OCI-LY1 (cell line): ENCODE data around the gene MOK.

ENCODE experiments used
- H2AFZ ChIP-seq: fragments of 200-600 bp; sonication (generic), shearing (Covaris generic); 2 replicates; pipeline ENCODE4 v1.6.0; 2014; ENCODE audit warnings: antibody characterized with exemption, mild to moderate bottlenecking, low read length
- H3F3A ChIP-seq: fragments of 200-600 bp; sonication (generic), shearing (Covaris generic); 2 replicates; pipeline ENCODE4 v1.6.0; 2014; ENCODE audit warnings: mild to moderate bottlenecking, antibody characterized with exemption, low read length, moderate library complexity; ENCODE audit not compliant: insufficient read depth
- H3K27ac ChIP-seq: fragments of 200-600 bp; sonication (generic); 2 replicates; pipeline ENCODE4 v1.5.1; 2014; ENCODE audit warnings: low read length, mixed run types, mild to moderate bottlenecking, low read depth; ENCODE audit not compliant: poor library complexity, severe bottlenecking
- H3K27me3 ChIP-seq: fragments of 200-600 bp; sonication (generic); 2 replicates; pipeline ENCODE4 v1.6.0; 2014; ENCODE audit warnings: antibody characterized with exemption, mild to moderate bottlenecking, low read length, moderate library complexity; ENCODE audit not compliant: insufficient read depth
- H3K36me3 ChIP-seq: fragments of 200-600 bp; sonication (generic); 2 replicates; pipeline ENCODE4 v1.6.1; 2014; ENCODE audit warnings: mild to moderate bottlenecking, antibody characterized with exemption, low read length, moderate library complexity, mixed read lengths; ENCODE audit not compliant: insufficient read depth
- H3K4me1 ChIP-seq: fragments of 200-600 bp; sonication (generic); 2 replicates; pipeline ENCODE4 v1.5.1; 2014; ENCODE audit warnings: mild to moderate bottlenecking, low read length, moderate library complexity; ENCODE audit not compliant: insufficient read depth, severe bottlenecking
- H3K4me2 ChIP-seq: fragments of 200-600 bp; sonication (generic), shearing (Covaris generic); 2 replicates; pipeline ENCODE4 v1.6.1; 2014; ENCODE audit warnings: low read length
- H3K4me3 ChIP-seq: fragments of 200-600 bp; sonication (generic); 2 replicates; pipeline ENCODE4 v1.5.1; 2014; ENCODE audit warnings: low read length, low read depth, mild to moderate bottlenecking, mixed read lengths; ENCODE audit not compliant: poor library complexity, severe bottlenecking
- H3K79me2 ChIP-seq: fragments of 200-600 bp; shearing (Covaris generic); 2 replicates; pipeline ENCODE4 v1.6.1; 2016; ENCODE audit warnings: mixed run types, low read length, mixed read lengths; ENCODE audit not compliant: insufficient read depth
- H3K9ac ChIP-seq: fragments of 200-600 bp; sonication (generic), shearing (Covaris generic); 2 replicates; pipeline ENCODE4 v1.6.1; 2014; ENCODE audit warnings: mild to moderate bottlenecking, low read length, mixed read lengths
- H3K9me2 ChIP-seq: fragments of 200-600 bp; sonication (generic), shearing (Covaris generic); 2 replicates; pipeline ENCODE4 v1.6.1; 2014; ENCODE audit warnings: low read depth, mild to moderate bottlenecking, low read length, mixed read lengths
- H3K9me3 ChIP-seq: fragments of 200-600 bp; shearing (Covaris generic); 2 replicates; pipeline ENCODE4 v1.6.1; 2014; ENCODE audit warnings: low read length, mixed read lengths
- H4K20me1 ChIP-seq: fragments of 200-600 bp; sonication (generic), shearing (Covaris generic); 2 replicates; pipeline ENCODE4 v1.6.0; 2016; ENCODE audit warnings: mild to moderate bottlenecking, low read length; ENCODE audit not compliant: insufficient read depth
- EZH2 ChIP-seq: fragments of 200-600 bp; sonication (generic), shearing (Covaris generic); IDR thresholded peaks from 2 replicates; pipeline ENCODE4 v1.8.0; 2017; ENCODE audit warnings: borderline replicate concordance, mixed run types, mild to moderate bottlenecking, antibody characterized with exemption, low read length, moderate library complexity, mixed read lengths
- TF ChIP-seq, protein P1 (sequence below): fragments of 200-600 bp; sonication (generic), shearing (Covaris generic); IDR thresholded peaks from 2 replicates; pipeline ENCODE4 v1.5.1; 2017; ENCODE audit warnings: mild to moderate bottlenecking, antibody characterized with exemption, low read length, moderate library complexity, mixed read lengths

Gene MOK

DNA sequence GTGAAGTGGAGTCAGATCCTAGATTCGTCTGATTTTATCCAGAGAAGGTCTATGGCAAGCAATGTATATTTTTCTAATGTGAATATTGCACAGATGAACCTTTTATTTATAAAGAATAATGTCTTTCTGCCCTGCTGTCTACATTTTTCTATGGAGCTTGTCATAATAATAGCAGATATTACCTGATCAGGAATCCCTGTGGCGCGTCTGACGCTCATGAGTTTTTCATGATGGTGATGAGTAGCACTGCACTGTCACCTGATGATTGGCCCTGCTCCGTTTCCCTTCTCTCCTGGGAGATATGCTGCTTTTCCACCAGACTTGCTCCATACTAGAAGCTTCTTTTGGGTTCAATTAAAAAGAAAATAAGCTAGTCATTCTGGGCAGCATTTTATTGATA, 37.3 kb upstream of the MOK start:
- Histone ChIP-seq H3K9me2 (no peaks in the 10 kb centered on the region), H3K4me2 (no peak overlapping the region), H3K9me3 (no peaks in the 10 kb centered on the region), H3F3A (no peaks in the 10 kb centered on the region), H3K27ac (no peak overlapping the region), H3K36me3 (peaks cover 8% of the 10 kb centered on the region; the same call in 1 of the 2 replicates), H2AFZ (no peak overlapping the region), H4K20me1 (no peaks in the 10 kb centered on the region), H3K4me1 (no peaks in the 10 kb centered on the region), H3K27me3 (no peaks in the 10 kb centered on the region), H3K4me3 (no peak overlapping the region), H3K79me2 (no peaks in the 10 kb centered on the region), H3K9ac (no peak overlapping the region)
- TF ChIP-seq EZH2: no peak
- TF ChIP-seq, protein P1, sequence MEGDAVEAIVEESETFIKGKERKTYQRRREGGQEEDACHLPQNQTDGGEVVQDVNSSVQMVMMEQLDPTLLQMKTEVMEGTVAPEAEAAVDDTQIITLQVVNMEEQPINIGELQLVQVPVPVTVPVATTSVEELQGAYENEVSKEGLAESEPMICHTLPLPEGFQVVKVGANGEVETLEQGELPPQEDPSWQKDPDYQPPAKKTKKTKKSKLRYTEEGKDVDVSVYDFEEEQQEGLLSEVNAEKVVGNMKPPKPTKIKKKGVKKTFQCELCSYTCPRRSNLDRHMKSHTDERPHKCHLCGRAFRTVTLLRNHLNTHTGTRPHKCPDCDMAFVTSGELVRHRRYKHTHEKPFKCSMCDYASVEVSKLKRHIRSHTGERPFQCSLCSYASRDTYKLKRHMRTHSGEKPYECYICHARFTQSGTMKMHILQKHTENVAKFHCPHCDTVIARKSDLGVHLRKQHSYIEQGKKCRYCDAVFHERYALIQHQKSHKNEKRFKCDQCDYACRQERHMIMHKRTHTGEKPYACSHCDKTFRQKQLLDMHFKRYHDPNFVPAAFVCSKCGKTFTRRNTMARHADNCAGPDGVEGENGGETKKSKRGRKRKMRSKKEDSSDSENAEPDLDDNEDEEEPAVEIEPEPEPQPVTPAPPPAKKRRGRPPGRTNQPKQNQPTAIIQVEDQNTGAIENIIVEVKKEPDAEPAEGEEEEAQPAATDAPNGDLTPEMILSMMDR: no peak

DNA sequence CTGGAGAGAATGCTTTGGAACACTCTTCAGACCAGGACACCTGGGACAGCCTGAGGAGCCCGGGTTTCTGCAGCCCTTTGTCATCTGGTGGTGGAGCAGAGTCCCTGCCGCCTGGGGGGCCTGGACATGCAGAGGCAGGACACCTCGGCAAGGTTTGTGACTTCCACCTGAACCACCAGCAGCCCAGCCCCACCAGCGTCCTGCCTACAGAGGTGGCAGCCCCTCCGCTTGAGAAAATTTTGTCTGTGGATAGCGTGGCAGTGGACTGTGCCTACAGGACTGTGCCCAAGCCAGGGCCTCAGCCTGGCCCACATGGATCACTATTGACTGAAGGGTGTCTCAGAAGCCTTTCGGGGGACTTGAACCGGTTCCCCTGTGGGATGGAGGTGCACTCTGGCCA, 36.6 kb upstream of the MOK start:
- TF ChIP-seq, protein P1: no peak
- TF ChIP-seq EZH2: no peak

DNA sequence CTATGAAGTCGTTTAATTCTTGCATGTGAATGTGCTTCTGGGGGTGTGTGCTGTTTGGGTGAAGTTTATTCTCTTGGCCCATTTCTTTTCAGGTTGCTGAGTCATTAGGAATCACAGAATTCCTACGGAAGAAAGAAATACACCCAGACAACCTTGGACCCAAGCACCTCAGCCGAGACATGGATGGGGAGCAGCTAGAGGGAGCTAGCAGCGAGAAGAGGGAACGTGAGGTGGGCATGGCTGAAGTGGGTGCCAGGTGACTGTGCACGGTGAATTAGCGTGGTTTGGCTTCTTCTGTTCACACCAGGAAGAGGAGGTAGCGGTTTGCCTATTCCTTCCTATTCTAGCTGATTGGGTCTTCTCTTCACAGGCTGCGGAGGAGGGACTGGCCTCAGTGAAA, 33.8 kb upstream of the MOK start:
- Histone ChIP-seq H3K27me3 (no peaks in the 10 kb centered on the region), H3F3A (no peaks in the 10 kb centered on the region), H3K9ac (no peak overlapping the region), H4K20me1 (no peaks in the 10 kb centered on the region), H3K36me3 (peaks cover 8% of the 10 kb centered on the region; the same call in 1 of the 2 replicates), H3K9me3 (no peaks in the 10 kb centered on the region), H3K4me2 (no peak overlapping the region), H3K4me1 (no peaks in the 10 kb centered on the region), H3K79me2 (no peaks in the 10 kb centered on the region), H3K4me3 (no peak overlapping the region), H2AFZ (no peak overlapping the region), H3K9me2 (no peaks in the 10 kb centered on the region), H3K27ac (no peak overlapping the region)
- no peak for TF ChIP-seq EZH2
- TF ChIP-seq, protein P1: no peak

More for the DNA sequence above, 36.6 kb upstream of the MOK start:
- H3K79me2 ChIP-seq: no peaks in the 10 kb centered on the region
- no peaks in the 10 kb centered on the region for H4K20me1 ChIP-seq
- H3K9me3 ChIP-seq: no peaks in the 10 kb centered on the region
- H3K4me3 ChIP-seq: no peak overlapping the region
- peaks cover 8% of the 10 kb centered on the region; the same call in 1 of the 2 replicates for H3K36me3 ChIP-seq
- H3F3A ChIP-seq: no peaks in the 10 kb centered on the region
- no peak overlapping the region for H3K4me2 ChIP-seq
- no peaks in the 10 kb centered on the region for H3K27me3 ChIP-seq
- H3K9ac ChIP-seq: no peak overlapping the region
- H3K4me1 ChIP-seq: no peaks in the 10 kb centered on the region
- no peak overlapping the region for H3K27ac ChIP-seq
- H2AFZ ChIP-seq: no peak overlapping the region
- no peaks in the 10 kb centered on the region for H3K9me2 ChIP-seq
